Erythroblast (primary cell): ENCODE measurements around the gene EIF3D.

Experiments used
- GATA1 ChIP-seq: IDR thresholded peaks from 2 replicates; pipeline ENCODE4 v1.6.1; 2011; ENCODE audit warnings: low read depth, mild to moderate bottlenecking, control low read depth, low read length, moderate library complexity
- POLR2A ChIP-seq: IDR thresholded peaks from 2 replicates; pipeline ENCODE4 v1.6.1; 2011; ENCODE audit warnings: mild to moderate bottlenecking, low read length

DNA sequence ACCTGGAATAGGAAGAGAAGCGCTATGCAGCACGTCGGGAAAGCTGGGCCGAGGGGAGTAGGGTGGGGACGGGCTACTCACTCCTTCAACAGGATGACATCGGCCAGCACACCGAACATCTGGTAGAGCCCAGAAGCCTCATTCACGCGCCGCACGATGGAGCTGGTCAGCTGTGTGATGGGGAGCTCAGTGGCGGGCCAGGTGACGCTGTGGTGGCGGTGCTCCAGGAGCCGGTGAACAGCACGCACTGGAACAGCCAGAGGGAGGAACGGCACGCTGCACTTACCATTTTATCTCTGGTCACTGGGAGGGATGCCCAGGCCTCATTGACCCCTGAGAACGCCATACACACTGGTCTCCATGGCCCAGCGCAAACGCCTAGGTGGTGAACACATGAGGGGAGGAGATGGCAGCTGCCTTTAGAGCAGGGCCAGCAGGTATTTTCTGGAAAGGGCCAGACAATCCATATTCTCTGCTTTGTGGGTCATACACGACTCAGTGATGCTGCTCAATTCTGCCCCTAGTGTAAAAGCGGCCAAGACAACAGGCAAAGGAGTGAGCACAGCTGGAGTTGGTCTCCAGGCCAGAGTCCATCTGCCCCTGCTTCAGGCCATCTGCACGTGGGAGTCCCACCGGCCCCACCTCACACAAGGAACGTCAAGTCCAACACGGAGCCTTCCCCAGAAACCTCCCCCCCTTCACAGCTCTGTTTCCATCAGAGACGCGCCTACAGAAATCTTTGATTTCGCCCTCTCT, 30.9 kb downstream of the EIF3D start:
- TF ChIP-seq POLR2A: no peak
- no peak for TF ChIP-seq GATA1
